ENCODE results near the gene CGNL1. TPM values are rescaled to one million over a fixed set of nuclear protein-coding genes. Genes with fewer than 3 reads are reported as not detected.

CGNL1 gene
- total RNA-seq, 1 donor from 2014 or later: 0.11 TPM

- intact Hi-C loops (cut with micrococcal nuclease): loop anchor here (5.0 kb wide), 1 partner anchor 519 kb away; no protein-coding TSS in a partner anchor
- Mint-ChIP-seq H3K4me1 (peaks cover 2% of the 10 kb centered on the region), H3K27me3 (peaks cover 9% of the 10 kb centered on the region), H3K27ac (no peak overlapping the region), H3K36me3 (ENCODE audit: low read depth) (no peaks in the 10 kb centered on the region), H3K4me3 (no peak overlapping the region), H3K9me3 (no peaks in the 10 kb centered on the region)
- TF ChIP-seq, protein P1, sequence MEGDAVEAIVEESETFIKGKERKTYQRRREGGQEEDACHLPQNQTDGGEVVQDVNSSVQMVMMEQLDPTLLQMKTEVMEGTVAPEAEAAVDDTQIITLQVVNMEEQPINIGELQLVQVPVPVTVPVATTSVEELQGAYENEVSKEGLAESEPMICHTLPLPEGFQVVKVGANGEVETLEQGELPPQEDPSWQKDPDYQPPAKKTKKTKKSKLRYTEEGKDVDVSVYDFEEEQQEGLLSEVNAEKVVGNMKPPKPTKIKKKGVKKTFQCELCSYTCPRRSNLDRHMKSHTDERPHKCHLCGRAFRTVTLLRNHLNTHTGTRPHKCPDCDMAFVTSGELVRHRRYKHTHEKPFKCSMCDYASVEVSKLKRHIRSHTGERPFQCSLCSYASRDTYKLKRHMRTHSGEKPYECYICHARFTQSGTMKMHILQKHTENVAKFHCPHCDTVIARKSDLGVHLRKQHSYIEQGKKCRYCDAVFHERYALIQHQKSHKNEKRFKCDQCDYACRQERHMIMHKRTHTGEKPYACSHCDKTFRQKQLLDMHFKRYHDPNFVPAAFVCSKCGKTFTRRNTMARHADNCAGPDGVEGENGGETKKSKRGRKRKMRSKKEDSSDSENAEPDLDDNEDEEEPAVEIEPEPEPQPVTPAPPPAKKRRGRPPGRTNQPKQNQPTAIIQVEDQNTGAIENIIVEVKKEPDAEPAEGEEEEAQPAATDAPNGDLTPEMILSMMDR (IDR thresholded peaks at IDR 0.05): no peak
- CTCF ChIA-PET: interaction anchor here (1.2 to 12.1 kb wide), 2 partner anchors 185 to 198 kb away, joined by 3 to 186 read pairs; no protein-coding TSS in a partner anchor
- ATAC-seq (ENCODE audit: low read depth): no peak
- DNase-seq: no peak
- POLR2A ChIA-PET: no interaction called here
These were observed 32.8 kb upstream of the CGNL1 start for GRCh38 chr15:57343498-57343897.

DNA sequence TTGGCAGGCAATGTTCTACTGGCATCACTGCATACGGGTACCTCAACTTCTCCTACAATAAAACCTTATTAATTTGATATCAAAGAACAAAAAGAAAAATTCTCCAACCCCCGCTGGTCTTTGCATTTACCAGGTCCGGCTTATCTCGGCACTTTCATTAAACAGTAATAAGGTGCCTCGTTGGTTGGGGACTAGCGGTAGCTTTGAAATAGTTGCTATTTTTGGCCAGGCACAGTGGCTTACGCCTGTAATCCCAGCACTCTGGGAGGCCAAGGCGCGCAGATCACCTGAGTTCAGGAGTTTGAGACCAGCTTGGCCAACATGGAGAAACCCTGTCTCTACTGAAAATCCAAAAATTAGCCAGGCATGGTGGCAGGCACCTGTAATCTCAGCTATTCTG is 32.0 kb upstream of the CGNL1 start:
- Mint-ChIP-seq H3K36me3 (ENCODE audit: low read depth) (no peaks in the 10 kb centered on the region), H3K9me3 (no peaks in the 10 kb centered on the region), H3K4me1 (peaks cover 2% of the 10 kb centered on the region), H3K4me3 (no peak overlapping the region), H3K27ac (no peak overlapping the region), H3K27me3 (peaks cover 4% of the 10 kb centered on the region)
- POLR2A ChIA-PET: no interaction called here
- no peak for ATAC-seq (ENCODE audit: low read depth)
- TF ChIP-seq, protein P1 (IDR thresholded peaks at IDR 0.05): no peak
- intact Hi-C loops (cut with micrococcal nuclease): loop anchor here (5.0 kb wide), 1 partner anchor 518 kb away; no protein-coding TSS in a partner anchor
- no peak for DNase-seq
- CTCF ChIA-PET: interaction anchor here (12.1 kb wide), 1 partner anchor 185 kb away, joined by 186 read pairs; no protein-coding TSS in a partner anchor

GRCh38 chr15:57345584-57345983 is 30.7 kb upstream of the CGNL1 start:
- intact Hi-C loops (cut with micrococcal nuclease): no loop called here
- H3K27me3 Mint-ChIP-seq: no peaks in the 10 kb centered on the region
- ChIA-PET CTCF (interaction anchor here (12.1 kb wide), 1 partner anchor 183 kb away, joined by 186 read pairs; no protein-coding TSS in a partner anchor), POLR2A (no interaction called here)
- no peak overlapping the region for H3K4me3 Mint-ChIP-seq
- no peaks in the 10 kb centered on the region for H3K36me3 Mint-ChIP-seq (ENCODE audit: low read depth)
- no peaks in the 10 kb centered on the region for H3K9me3 Mint-ChIP-seq
- peaks cover 2% of the 10 kb centered on the region for H3K4me1 Mint-ChIP-seq
- H3K27ac Mint-ChIP-seq: no peak overlapping the region
- DNase-seq: no peak
- no peak for ATAC-seq (ENCODE audit: low read depth)
- TF ChIP-seq, protein P1 (IDR thresholded peaks at IDR 0.05): no peak

GRCh38 chr15:57348081-57348480 is 28.2 kb upstream of the CGNL1 start:
- Mint-ChIP-seq H3K36me3 (ENCODE audit: low read depth) (no peaks in the 10 kb centered on the region), H3K9me3 (no peaks in the 10 kb centered on the region), H3K27ac (no peak overlapping the region), H3K4me3 (no peak overlapping the region), H3K4me1 (no peaks in the 10 kb centered on the region), H3K27me3 (no peaks in the 10 kb centered on the region)
- ATAC-seq (ENCODE audit: low read depth) (no peak), DNase-seq (no peak)
- CTCF ChIA-PET: interaction anchor here (12.1 kb wide), 1 partner anchor 181 kb away, joined by 186 read pairs; no protein-coding TSS in a partner anchor
- TF ChIP-seq, protein P1 (IDR thresholded peaks at IDR 0.05): no peak
- POLR2A ChIA-PET: interaction anchor here (0.6 kb wide), 1 partner anchor 41 kb away, joined by 3 read pairs; no protein-coding TSS in a partner anchor
- intact Hi-C loops (cut with micrococcal nuclease): no loop called here

GRCh38 chr15:57352535-57353316 is 23.6 kb upstream of the CGNL1 start:
- H3K27me3 Mint-ChIP-seq: peaks cover 2% of the 10 kb centered on the region
- TF ChIP-seq, protein P1 (IDR thresholded peaks at IDR 0.05): no peak
- POLR2A ChIA-PET: no interaction called here

More at GRCh38 chr15:57352535-57353316, 23.6 kb upstream of the CGNL1 start:
- intact Hi-C loops (cut with micrococcal nuclease): no loop called here
- ATAC-seq (ENCODE audit: low read depth) (no peak), DNase-seq (no peak)
- H3K36me3 Mint-ChIP-seq (ENCODE audit: low read depth): no peaks in the 10 kb centered on the region
- CTCF ChIA-PET: interaction anchor here (1.0 kb wide), 1 partner anchor 10 kb away, joined by 5 read pairs; no protein-coding TSS in a partner anchor
- H3K27ac Mint-ChIP-seq: no peak overlapping the region
- H3K4me3 Mint-ChIP-seq: no peak overlapping the region
- H3K9me3 Mint-ChIP-seq: no peaks in the 10 kb centered on the region
- no peaks in the 10 kb centered on the region for H3K4me1 Mint-ChIP-seq

Data from activated B cell treated with CpG ODN at 0.5 μM for 24 hours (primary cell).